IPS-NIHi7 (cell line): ENCODE measurements around the gene FAM90A26.
"Not testable (repeated sequence)": the region's sequence is repeated elsewhere in the genome, so short reads cannot be mapped to it uniquely, and the experiment has no call there.

Experiments
- DNase-seq: peaks from one replicate; pipeline ENCODE4 v3.0.0; 2012; ENCODE audit warnings: mixed read lengths; ENCODE audit errors: extremely low spot score

The FAM90A26 gene, protein sequence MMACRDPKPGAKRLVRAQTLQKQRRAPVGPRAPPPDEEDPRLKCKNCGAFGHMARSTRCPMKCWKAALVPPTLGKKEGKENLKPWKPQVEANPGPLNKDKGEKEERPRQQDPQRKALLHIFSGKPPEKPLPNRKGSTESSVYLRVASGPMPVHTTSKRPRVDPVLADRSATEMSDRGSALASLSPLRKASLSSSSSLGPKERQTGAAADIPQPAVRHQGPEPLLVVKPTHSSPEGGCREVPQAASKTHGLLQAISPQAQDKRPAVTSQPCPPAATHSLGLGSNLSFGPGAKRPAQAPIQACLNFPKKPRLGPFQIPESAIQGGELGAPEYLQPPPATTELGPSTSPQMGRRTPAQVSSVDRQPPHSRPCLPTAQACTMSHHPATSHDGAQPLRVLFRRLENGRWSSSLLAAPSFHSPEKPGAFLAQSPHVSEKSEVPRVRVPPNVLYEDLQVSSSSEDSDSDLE

DNA sequence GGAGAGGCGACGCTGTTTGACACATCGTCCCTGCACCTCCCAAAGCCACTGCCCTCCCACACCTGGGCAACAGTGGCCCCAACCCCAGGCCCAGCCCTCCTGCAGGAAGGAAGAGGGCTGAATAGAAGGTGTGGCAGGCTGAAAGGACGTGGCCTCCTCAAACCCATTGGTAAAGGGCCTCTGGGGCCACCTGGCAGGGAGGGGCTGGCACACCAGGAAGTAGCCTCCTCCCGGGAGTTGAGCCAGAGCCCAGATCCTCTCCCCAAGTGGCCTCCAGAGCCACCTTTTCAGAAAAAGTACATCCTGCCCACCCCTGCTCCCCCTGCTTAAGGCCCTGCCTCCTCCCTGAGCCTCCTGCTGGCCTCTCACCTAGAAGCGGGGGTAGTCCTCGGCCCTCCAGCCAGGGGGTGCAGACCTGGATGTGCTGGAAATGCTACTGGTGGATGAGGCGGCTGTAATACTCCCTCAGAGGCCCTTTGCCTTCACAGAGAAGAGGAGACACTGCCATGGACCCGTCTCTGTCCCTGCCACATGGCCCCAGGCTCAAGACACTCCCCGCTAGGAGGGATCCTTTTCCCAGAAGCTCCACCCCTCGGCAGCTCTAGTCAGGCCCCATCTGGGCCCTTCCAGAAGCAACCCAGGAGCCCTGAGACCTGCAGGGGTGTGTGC is at the start of gene FAM90A26:
FAM90A26 (plus strand) TSS at position 619 of the 669 bp plus-strand sequence. CDS start 2,764 bp downstream, outside the sequence.
- not testable (repeated sequence) for DNase-seq

DNA sequence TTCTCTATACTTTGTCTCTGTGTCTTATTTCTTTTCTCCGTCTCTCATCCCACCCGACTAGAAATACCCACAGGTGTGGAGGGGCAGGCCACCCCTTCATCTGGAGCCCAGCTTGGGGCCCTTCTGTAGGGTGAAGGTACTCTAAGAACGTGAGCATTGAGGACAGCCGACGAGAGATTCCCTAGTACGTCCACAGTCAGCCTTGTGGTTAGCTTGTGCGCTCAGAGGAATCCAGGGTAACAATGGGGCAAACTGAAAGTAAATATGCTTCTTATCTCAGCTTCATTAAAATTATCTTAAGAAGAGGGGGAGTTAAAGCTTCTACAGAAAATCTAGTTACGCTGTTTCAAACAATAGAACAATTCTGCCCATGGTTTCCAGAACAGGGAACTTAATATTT is 47.5 kb upstream of the FAM90A26 start:
- DNase-seq = not testable (repeated sequence)

DNA sequence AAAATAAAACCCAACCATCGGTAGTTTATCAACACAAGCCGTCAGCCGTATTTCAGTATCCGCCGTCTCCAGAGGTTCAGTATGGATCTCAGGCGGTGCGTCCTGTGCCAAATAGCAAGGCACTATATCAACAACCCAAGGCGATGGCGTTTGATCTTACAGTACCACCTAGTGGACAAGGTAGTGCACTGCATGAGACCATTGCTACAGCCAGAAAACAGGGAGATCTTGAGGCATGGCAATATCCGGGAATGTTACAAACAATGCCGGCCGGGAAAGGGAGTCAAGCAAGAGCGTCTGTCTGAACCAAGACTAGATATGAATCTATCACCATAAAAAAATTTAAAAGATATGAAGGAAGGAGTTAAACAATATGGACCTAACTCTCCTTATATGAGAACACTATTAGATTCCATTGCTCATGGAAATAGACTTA is 46.6 kb upstream of the FAM90A26 start:
- DNase-seq = peak; percentile 15

DNA sequence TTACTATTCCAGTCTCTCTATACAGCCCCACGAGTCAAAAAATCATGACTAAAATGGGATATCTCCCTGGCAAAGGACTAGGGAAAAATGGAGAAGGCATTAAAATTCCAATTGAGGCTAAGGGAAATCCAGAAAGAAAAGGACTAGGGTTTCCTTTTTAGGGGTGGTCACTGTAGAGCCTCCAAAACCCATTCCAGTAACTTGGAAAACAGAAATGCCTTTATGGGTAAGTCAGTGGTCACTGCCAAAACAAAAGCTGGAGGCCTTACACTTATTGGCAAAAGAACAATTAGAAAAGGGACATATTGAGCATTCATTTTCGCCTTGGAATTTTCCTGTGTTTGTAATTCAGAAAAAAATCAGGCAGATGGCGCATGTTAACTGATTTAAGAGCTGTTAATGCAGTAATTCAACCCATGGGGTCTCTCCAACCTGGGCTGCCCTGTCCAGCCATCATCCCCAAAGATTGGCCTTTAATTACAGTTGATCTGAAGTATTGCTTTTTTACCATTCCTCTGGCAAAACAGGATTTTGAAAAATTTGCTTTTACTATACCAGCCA is 44.5 kb upstream of the FAM90A26 start:
- not testable (repeated sequence) for DNase-seq

DNA sequence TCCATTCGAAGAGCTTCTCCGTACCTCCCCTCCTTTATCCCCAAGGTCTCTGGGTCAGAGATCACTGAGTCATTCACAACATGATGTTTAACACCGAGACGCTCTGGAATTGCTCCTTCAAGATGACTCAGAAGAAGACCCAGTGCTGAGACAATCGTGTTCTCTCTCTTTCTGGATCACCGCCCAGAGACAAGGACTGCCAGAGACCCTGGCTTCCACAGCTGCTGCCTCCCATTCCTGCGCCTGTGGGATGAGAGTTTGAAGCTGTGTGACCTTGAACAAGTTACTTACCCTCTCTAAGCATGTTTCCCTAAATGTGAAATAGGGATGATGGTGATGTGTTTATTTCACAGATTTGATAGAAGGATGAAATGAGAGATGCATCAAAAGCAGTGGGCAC is 38.8 kb upstream of the FAM90A26 start:
- DNase-seq = not testable (repeated sequence)

DNA sequence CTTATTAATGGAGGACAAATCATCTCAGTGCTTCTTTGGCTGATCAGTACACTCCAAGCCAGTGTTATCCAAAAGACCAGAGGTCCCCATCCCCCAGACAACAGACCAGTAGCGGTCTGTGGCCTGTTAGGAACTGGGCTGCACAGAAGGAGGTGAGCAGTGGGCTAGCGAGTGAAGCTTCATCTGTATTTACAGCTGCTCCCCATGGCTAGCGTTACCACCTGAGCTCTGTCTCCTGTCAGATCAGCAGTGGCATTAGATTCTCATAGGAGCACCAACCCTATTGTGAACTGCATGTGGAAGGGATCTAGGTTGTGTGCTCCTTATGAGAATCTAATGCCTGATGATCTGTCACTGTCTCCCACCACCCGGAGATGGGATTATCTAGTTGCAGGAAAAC is 37.4 kb upstream of the FAM90A26 start:
- not testable (repeated sequence) for DNase-seq

DNA sequence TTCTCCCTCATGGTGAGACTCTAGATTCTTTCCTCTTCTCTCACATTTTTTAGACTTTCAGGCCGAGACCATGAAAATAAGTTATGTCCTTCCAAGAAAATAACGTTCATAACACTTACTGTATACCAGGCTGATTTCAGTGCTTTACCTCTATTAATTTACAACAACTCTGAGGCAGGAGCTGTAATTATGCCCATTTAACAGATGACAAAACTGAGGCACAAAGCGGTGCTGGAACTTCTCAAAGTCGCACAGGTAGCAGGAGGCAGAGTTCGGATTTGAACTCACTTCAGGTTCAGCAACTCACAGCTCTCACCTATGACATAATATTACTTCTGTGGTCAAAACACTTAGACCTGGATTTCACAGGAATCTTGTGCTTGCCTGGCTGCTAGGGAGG is 36.2 kb upstream of the FAM90A26 start:
- DNase-seq = not testable (repeated sequence)

DNA sequence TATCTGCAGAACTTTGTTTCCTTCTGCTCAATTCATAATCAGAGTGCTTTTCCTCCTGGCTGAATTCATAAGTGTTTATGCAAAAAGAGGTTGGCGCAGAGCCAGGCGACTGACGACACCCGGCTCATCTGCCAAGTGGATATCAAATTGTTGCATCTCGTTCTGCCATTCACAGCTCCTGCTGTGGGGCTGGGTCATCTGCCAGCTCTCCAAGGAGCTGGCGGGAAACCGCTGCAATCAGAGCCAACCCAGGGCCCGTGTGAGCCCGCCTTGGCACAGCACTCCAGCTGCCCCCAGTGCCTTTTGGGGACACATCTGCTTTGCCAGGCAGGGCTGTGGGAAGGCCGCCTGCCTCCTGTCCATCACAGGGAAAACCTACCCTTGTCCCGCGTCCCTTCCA is 35.7 kb upstream of the FAM90A26 start:
- not testable (repeated sequence) for DNase-seq

DNA sequence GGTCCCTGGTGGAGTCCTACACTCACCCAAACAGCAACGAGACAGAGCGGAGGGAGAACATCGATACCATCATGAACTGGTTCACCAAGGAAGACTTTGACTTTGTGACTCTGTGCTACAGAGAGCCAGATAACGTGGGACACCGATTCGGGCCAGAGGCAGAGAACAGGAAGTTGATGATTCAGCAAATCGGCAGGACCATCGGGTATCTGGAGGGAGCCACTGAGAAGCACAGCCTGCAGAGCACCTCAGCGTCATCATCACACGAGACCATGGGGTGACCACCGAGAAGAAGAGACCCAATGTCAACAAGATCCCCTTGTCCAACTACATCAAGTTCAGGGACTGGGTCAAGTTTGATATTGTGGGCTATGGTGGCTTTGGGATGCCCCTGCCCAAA is 29.2 kb upstream of the FAM90A26 start:
- not testable (repeated sequence) for DNase-seq

DNA sequence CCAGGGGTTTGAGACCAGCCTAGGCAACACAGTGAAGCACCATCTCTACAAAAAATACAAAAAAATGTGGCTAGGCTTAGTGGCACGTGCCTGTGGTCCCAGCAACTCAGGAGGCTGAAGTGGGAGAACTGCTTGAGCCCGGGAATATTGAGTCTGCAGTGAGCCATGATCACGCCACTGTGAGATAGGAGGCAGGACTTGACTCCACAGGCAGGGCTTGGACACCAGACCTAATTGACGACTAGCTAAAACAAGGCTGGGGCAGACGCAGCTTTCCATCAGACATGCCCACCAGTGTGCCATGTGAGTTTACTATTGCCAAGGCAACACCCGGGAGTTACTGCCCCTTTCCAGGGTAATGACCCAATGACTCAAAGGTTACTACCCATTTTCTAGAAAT is 27.4 kb upstream of the FAM90A26 start:
- not testable (repeated sequence) for DNase-seq

DNA sequence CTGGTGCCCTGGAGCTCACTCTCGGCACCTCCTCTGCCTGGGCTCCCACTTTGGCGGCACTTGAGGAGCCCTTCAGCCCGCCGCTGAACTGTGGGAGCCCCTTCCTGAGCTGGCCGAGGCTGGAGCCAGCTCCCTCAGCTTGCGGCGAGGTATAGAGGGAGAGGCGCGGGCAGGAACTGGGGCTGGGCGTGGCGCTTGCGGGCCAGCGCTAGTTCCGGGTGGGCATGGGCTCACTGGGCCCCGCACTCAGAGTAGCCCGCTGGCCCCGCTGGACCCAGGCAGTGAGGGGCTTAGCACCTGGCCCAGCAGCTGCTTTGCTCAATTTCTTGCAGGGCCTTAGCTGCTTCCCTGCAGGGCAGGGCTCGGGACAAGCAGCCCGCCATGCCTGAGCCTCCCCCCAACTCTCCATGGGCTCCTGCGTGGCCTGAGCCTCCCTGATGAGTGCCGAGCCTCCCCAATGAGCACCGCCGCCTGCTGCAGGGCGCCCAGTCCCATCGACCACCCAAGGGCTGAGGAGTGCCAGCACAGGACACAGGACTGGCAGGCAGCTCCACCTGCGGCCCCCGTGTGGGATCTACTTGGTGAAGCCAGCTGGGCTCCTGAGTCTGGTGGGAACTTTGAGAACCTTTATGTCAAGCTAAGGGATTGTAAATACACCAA is 26.7 kb upstream of the FAM90A26 start:
- DNase-seq = no peak

DNA sequence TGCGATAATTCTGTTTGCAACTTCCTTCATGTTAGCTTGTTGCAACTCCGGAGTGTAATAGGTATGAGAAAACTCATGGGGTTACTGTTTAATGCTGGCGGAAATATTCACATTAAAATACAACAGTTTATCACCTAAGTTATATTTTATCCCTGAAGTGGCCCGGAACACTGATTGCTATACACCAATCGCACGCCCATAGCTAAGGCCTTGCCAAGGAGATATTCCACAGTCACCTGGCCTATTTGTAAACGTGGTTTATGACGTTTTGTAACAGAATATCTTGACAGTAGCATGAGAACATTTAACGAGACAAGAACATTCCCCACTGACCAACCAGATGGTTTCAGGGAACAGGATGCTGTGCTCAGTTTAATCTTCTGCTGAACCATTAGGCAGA is 23.2 kb upstream of the FAM90A26 start:
- no peak for DNase-seq

DNA sequence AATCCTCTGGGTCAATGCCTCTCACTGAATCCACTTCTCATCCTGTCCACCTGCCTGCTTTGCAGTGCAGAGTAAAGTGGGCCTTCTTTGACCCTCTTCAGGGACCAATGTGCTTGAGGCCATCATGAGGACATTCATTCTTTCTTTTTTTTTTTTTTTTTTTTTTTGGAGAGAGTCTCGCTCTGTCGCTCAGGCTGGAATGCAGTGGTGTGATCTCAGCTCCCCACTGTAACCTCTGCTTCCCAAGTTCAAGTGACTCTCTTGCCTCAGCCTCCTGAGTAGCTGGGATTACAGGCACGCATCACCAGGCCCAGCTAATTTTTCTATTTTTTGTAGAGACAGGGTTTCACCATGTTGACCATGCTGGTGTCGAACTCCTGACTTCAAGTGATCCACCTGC is 22.8 kb upstream of the FAM90A26 start:
- DNase-seq = not testable (repeated sequence)

DNA sequence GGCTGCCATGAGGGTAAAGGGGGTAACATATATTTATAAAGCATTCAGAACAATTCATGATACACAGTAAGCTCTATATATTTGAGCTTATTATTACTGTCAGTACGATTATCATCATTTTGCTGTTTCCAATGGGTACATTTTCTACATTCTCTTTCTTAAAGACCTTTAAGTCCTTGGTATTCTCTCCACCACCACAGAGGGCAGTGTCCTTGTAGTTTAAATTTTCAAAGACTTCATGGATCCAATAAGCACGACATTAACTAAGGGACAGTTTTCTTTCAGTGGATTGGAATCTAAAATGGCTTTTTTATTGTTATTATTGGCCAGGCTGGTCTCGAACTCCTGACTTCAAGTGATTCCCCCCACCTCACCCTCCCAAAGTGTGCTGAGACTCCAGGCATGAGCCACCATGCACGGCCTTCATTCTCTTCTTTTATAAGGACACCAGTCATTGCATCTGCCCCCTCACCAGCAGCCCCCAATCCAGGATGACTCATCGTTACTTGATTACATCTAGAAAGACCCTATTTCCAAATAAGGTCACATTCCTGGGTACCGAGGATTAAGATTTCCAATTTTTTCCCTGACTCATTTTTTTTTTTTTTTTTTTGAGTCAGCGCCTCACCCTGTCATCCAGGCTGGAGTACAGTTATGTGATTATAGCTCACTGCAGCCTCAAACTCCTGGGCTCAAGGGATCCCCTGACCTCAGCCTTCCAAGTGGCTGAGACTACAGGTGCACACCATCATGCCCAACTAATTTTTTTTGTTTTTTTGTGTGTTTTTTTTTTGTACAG is 21.4 kb upstream of the FAM90A26 start:
- not testable (repeated sequence) for DNase-seq

DNA sequence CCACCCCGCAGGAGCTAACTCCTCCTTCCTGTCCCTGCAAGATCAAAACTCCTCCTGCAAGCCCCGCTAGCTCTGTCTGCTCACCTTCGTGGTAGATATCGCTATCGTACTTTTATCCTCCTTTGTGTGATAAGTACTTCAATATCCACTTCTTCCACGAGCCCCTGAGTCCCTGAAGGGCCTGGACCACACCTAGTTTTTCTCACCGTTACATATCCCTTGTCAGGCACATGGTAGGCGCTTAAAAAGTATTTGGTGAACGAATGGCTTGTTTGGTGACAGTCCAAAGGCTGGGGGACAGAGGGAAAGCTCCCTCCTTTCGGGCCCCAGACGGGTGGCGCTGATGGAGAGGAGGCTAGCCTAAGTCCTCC is 18.4 kb upstream of the FAM90A26 start:
- not testable (repeated sequence) for DNase-seq

DNA sequence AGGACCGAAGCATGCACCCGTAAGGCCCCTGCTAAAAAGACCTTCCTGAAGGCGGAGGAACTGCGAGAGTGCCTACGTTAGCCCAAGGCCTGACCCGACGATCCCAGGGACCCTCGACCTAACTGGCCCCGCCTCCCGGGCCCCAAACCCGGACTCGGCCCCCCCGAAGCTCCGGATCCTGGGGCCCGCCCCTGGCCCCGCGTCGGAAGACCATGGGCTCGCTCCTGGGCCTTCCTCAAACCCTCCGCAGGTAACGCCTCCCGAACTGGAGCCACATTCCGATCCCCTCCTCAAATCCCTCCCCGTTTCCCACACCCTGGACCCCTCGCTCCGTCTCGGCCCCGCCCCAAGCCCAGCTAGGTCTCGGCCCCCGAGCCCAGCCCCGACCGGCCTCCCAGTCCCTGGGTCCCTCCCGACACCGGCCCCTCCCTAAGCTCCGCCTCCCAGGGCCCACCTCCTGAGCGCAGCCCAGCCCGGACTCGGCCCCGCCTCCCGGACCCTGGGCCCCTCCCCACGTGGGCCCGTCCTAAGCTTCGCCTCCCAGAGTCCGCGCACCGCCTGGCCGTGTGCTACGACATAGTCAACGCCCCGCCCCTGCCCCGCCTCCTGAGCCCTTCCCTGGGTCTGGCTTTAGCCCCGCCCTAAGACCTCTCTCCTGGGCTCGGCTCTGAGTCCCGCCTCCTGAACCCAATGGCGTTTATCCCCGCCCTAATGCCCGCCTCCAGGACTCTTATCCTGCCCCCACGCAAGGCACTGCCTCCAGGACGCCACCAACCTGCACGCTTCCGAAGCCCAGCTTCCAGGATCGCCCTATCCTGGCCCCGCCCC is 17.8 kb upstream of the FAM90A26 start:
- DNase-seq = peak; percentile 43

DNA sequence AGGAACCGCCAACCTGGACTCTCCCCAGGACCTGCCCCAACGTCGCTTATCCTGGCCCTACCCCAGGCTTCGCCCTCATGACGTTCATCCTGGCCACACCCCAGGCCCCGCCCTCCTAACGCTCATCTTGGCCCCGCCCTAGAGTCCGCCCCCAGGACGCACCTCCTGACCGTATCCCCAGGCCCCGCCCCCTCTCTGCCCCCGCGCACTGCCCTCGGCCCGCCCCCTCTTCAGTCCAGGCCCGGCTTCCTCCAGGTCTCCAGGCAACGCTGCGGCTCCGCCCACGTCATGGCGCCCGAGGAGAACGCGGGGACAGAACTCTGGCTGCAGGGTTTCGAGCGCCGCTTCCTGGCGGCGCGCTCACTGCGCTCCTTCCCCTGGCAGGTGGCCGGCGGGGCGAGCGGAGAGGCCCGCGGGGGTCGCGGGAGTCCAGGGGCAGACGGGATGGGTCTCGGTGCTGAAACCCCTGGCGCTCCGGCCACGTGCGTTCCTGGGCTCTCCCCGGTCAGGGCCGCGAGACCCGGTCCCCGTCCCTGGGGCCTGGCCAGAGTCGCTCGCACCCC is 17.1 kb upstream of the FAM90A26 start:
- peak; percentile 83 for DNase-seq

DNA sequence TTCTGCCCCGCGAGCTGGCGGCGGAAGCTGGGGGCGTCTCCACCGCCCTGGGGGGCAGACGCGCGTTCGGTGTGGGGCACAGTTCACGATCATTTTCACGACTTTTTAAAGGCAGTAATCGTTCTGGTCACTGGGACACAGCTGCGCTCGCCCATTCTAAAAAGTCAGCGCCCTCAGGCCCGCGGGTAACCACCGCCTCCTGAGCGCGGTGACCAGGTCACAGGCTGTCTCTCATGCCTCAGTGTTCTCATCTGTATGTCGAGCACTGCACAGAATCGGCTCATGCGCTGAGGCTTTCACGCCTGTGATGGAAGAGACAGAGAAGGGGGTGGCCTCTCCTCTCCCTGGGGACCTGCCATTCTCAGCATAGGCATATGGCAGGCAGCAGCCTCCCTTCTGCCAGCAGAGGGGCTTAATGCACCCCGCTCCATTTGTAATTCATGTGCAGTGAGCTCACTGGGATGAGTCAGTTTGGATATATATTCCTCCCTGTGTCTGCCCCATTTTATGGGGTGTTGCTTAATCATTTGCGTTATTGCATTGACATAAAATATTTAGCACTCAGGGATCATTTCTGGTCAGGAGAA is 16.5 kb upstream of the FAM90A26 start:
- DNase-seq = not testable (repeated sequence)

DNA sequence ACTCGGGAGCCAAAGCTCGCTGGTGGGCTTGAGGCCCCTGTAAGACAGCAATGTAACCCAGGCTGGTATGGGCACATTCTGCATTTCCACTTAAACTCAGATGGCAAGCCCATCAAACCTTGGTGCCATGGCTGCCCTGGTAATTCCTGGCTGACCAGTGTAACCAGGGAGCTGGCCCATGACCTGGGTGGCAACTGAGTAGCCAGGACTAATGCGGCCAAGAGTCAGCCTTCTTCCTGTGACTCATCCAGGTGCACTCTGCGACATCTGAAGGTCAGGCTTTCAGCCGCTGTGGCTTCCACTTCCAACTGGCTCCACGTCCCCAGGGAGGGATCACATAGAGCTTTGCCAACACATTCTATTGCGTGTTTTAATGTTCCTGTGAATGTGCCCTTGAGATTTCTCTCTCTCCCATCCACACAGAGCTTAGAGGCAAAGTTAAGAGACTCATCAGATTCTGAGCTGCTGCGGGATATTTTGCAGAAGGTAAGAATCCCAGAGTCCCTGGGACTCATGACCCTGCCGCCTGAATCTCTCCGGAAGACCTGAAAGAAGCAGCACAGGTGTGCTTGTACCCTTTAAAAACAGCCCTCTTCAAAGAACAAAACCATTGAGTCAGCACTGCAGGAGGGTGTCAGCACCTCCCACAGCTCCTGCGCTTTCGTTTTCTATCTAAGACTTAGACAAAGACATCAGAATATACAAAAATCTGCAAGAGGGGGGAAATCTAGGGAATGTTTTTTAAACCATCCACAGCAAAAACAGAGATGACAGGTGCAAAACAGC is 14.9 kb upstream of the FAM90A26 start:
- not testable (repeated sequence) for DNase-seq
